Umbilical cord (tissue), 2 donors: ENCODE data around the gene MAPK1IP1L. TPM values are rescaled to one million over a fixed set of nuclear protein-coding genes. Genes with fewer than 3 reads are reported as not detected.
"Not testable (repeated sequence)": the region's sequence is repeated elsewhere in the genome, so short reads cannot be mapped to it uniquely, and the experiment has no call there.

Source experiments
- DNase-seq: peaks from one replicate; pipeline ENCODE4 v3.0.0-alpha.2; 2015; ENCODE audit warnings: low spot score
- total RNA-seq: library from RNA; depleted of rRNA; stranded (reverse); fragments of >200 nt; gene quantifications from one replicate; pipeline ENCODE4 v1.2.3, GENCODE V29; 2014; ENCODE audit warnings: low replicate concordance; ENCODE audit not compliant: insufficient read depth

The MAPK1IP1L gene
- 20.9 TPM for total RNA-seq

GRCh38 chr14:55051423-55052268, at the start of gene MAPK1IP1L:
MAPK1IP1L (plus strand) TSS chr14:55051647; CDS start chr14:55061684, 10,037 bp downstream.
- DNase-seq: peak; percentile 96

- DNase-seq: no peak
These were observed 46.4 kb upstream of the MAPK1IP1L start for GRCh38 chr14:55005071-55005470.

GRCh38 chr14:55015006-55015405, 36.4 kb upstream of the MAPK1IP1L start:
- no peak for DNase-seq

- no peak for DNase-seq
These were observed 31.4 kb upstream of the MAPK1IP1L start for GRCh38 chr14:55019968-55020554.

GRCh38 chr14:55024365-55024764, 27.1 kb upstream of the MAPK1IP1L start:
- not testable (repeated sequence) for DNase-seq

- no peak for DNase-seq
These were observed 25.5 kb upstream of the MAPK1IP1L start for GRCh38 chr14:55025948-55026347.

DNA sequence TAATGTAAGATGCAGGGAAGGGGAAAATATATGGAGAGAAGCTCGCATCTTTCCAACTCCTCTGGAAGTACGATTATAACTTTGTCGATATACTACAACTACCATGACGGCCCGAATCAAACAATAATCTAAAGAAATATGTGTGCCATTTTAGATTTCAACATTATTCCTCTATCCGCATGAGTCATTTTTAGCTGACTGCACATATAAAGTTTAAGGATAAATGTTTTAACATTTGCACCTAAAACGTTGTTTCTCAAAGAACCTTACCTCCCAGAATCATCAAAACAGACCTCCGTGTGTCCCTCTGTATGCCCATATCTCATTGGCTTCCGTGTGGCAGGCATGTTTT, 25.0 kb upstream of the MAPK1IP1L start:
- no peak for DNase-seq

DNA sequence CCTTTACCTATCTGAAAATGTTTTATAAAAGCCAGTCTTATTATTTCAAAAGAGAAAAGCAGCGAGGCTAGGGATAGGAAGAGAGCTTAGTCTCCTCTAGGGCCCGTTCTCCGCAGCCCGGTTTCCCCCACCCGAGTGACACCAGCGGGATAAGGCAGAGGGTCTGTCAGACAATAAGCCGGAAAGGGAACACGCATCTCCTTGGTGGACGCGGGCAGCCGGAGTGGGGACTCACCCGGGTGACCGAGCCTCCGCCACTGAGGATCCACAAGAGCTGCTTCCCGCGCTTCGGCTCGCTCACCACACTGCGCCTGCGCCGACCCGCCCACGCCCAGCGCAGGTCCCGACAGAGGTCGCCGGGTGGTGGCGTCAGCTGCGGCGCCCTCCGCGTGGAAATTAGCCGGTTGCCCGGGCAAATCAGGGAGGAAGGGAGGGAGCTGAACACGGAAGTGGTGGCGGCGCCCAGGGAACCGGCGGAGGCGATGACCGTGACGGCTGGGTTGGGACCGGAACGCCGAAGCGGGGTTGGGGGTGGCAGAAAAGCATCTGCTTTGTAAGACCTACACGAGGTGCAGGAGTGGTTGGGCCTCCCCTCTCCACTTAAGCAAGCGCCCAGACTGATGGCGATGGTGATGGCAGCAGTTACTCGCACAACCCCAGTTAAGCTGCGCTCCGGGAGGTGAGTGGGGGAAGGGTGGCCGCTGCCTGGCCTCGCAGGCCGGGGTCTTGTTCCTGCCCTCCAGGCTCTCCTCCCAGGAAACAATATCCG, 24.5 kb upstream of the MAPK1IP1L start, which contains the start of the genes SOCS4 and WDHD1:
SOCS4 (plus strand) TSS at position 444 of the 769 bp plus-strand sequence. CDS start 15,806 bp downstream, outside the sequence.
WDHD1 (minus strand) TSS at position 307 of the 769 bp plus-strand sequence. CDS start 312 bp downstream, outside the sequence.
- DNase-seq: peak; percentile 95

DNA sequence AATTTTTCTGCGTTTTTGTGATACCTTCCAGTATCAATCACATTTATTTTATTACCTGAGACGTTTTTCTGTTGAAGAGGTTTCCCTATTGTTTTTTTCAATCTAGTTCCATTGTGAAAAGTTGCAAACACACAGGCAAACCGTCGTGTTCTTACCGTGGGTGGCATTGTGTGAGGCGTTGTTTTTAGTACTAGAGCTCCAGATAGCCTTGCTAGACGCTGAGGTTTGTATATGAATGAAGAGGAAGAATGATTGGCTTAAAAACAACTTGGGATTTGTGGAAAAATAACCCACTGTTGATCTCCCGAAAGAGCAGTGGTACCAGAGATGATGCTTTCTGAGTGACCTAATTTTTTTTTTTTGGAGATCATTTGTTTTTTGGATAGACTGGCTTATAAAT, 23.4 kb upstream of the MAPK1IP1L start:
- DNase-seq: no peak

GRCh38 chr14:55028476-55028875, 23.0 kb upstream of the MAPK1IP1L start:
- no peak for DNase-seq

DNA sequence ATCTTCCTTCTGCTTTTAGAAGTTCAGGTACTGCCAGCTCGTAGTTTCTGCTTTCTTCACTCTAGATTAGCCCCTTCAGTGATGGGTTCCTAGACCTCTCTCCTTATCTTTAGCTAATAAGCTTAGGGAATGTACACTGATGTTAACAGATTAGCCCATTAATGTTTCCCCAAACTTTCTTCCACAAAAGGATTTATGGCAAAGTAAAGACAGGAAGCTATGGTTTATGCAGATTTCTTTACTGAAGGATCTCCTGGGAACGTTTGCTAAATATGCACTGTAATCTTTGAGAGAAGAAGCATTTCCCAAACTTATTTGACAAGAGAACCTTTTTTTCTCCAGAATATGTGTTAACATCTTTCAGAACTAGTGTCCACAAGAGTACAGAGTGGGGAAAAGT, 20.3 kb upstream of the MAPK1IP1L start:
- no peak for DNase-seq

DNA sequence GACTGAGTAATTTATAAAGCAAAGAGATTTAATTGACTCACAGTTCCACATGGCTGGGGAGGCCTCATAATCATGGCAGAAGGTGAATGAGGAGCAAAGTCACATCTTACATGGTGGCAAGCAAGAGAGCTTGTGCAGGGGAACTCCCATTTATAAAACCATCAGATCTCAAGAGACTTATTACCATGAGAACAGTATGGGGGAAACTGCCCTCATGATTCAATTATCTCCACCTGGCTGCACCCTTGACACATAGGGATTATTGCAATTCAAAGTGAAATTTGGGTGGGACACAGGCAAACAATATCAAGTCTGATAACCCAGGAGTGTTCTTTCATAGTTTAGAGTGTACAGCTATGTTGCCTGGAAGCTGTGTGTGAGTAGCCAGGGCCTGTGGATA, 13.5 kb upstream of the MAPK1IP1L start:
- DNase-seq: not testable (repeated sequence)

DNA sequence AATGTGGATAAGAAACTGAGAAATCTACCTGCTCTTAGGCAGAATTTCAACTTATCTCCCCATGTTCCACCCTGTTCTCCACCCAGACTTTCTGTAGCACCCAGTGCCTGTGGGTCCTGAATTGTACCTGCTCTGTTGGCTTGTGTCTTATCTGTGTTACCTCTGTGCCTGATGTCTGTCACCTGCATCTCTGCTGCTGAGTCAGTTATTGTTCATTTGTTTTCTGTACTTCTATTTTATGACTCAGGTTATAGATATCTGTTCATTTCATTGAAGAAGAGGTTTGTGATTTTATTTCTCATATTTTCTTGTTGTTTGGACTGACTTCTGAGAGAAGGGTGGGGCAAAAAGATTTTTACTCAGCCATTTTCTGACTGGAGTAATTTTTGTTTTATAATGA, 12.7 kb upstream of the MAPK1IP1L start:
- no peak for DNase-seq

GRCh38 chr14:55043528-55043927, 7.9 kb upstream of the MAPK1IP1L start:
- no peak for DNase-seq

GRCh38 chr14:55045087-55045486, 6.4 kb upstream of the MAPK1IP1L start:
- DNase-seq: no peak

DNA sequence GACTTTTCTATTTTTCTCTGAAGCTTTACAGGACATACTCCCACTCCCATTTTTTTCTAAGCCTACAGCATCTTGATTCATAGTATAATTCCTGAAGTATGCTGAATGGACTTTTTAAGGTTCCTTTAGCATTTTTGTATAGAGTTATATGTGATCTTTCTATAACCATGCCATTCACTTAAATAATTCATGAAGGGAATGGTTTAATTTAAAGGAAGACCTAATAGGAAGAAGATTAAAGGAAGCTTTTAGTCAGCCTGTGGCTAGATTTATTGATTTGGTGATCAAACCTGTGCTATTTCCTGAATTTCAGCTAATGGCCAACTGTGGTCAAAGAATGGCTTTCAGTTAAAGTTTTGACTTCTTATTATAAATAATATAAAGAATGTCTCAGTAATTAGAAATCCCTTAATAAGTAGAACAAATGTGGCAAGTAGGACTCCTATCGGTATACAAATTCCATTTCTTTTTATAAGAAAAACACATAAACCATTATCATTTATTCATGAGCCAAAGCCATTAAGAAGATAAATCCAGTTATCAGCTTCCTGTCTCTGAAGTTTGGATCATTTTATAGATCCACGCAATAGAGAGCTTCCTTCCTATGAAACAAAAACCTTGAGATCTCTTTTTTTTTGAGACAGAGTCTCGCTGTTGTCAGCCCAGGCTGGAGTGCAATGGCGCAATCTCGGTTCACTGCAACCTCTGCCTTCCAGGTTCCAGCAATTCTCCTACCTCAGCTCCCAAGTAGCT, 4.0 kb upstream of the MAPK1IP1L start:
- no peak for DNase-seq

- no peak for DNase-seq
These were observed 2.5 kb upstream of the MAPK1IP1L start for GRCh38 chr14:55048900-55049436.

DNA sequence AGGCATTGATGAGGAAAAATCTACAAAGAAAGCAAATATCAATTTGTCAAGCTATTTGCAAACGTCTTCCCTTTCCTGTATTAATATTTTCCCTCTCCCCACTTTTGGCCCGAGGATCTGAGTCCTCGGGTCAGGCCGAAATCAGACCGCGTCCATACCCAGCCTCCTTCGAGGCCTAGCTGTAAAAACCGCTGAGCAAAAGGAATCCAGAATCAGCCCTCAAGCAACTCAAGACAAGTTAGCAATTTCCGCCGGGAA, 353 bp upstream of the MAPK1IP1L start:
- no peak for DNase-seq

GRCh38 chr14:55052269-55052930, 953 bp downstream of the MAPK1IP1L start:
- peak; percentile 39 for DNase-seq

- DNase-seq: no peak
These were observed 1.6 kb downstream of the MAPK1IP1L start for GRCh38 chr14:55053018-55053417.

DNA sequence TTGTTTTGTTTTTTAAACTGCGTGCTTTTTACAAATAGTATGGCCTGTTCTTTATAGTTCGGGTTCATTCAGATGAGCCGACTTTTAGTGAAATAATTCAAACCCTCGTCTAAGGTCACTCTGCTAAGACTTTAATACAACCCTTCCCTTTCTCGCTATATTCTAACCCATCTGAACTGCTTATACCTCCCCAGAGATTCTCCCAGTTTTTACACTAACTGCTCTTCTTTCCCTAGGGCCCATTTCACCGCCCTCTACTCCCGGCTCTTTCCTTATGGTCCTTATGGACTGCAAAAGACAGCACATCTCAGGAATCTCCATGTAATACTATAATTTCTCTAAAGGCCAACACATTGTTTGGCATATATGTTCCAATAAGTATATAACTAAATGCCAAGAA, 2.1 kb downstream of the MAPK1IP1L start:
- DNase-seq: no peak
